ENCODE data around the gene XAB2.

Gene XAB2

GRCh38 chr19:7575434-7576040 lies 53.8 kb downstream of the XAB2 start:
- no peak for DNase-seq (ENCODE audit: low read depth, low spot score)
- no peaks in the 10 kb centered on the region for H3K9me3 ChIP-seq (ENCODE audit: low read depth, low read length)
- H3K4me3 ChIP-seq = no peak overlapping the region
- no peak for TF ChIP-seq POLR2AphosphoS5 (IDR thresholded peaks at IDR 0.05; ENCODE audit: borderline replicate concordance, low read depth, low read length)
- TF ChIP-seq EZH2 (IDR thresholded peaks at IDR 0.05) = no peak
- no peak for TF ChIP-seq FOXP2 (optimal IDR thresholded peaks at IDR 0.05; ENCODE audit: control extremely low read depth, extremely low read length, insufficient read depth)
- no peak overlapping the region for H3K27ac ChIP-seq
- no peaks in the 10 kb centered on the region for H3K36me3 ChIP-seq (ENCODE audit: insufficient read depth, low read length)
- no peak overlapping the region for H3K9ac ChIP-seq (ENCODE audit: insufficient read length)

GRCh38 chr19:7570761-7571160 lies 58.6 kb downstream of the XAB2 start:
- no peaks in the 10 kb centered on the region for H3K36me3 ChIP-seq (ENCODE audit: insufficient read depth, low read length)
- H3K4me3 ChIP-seq = no peak overlapping the region
- H3K27ac ChIP-seq = no peak overlapping the region
- no peak for TF ChIP-seq POLR2AphosphoS5 (IDR thresholded peaks at IDR 0.05; ENCODE audit: borderline replicate concordance, low read depth, low read length)
- no peak for TF ChIP-seq FOXP2 (optimal IDR thresholded peaks at IDR 0.05; ENCODE audit: control extremely low read depth, extremely low read length, insufficient read depth)
- no peak for TF ChIP-seq EZH2 (IDR thresholded peaks at IDR 0.05)
- no peaks in the 10 kb centered on the region for H3K9me3 ChIP-seq (ENCODE audit: low read depth, low read length)
- DNase-seq (ENCODE audit: low read depth, low spot score) = no peak
- no peak overlapping the region for H3K9ac ChIP-seq (ENCODE audit: insufficient read length)
